GM19452 (cell line): ENCODE measurements around the gene USF1.

Experiments
- ATAC-seq: cut with Tn5 transposase; IDR thresholded peaks from one replicate; pipeline ENCODE4 v1.9.1; 2021; ENCODE audit not compliant: unreplicated experiment

Gene USF1

GRCh38 chr1:161045736-161046604, at the start of gene USF1:
USF1 (minus strand) TSS chr1:161045977; CDS start chr1:161043275, 2,702 bp downstream.
- ATAC-seq = peak; percentile 68

- no peak for ATAC-seq
These were observed 49.5 kb upstream of the USF1 start for GRCh38 chr1:161095230-161095629.

GRCh38 chr1:161094481-161094880, 48.7 kb upstream of the USF1 start:
- ATAC-seq = no peak

GRCh38 chr1:161092621-161093028, 46.8 kb upstream of the USF1 start:
- no peak for ATAC-seq

GRCh38 chr1:161091796-161092507, 46.2 kb upstream of the USF1 start:
- no peak for ATAC-seq

- no peak for ATAC-seq
These were observed 45.3 kb upstream of the USF1 start for GRCh38 chr1:161091093-161091492.

- no peak for ATAC-seq
These were observed 44.8 kb upstream of the USF1 start for GRCh38 chr1:161090617-161091016.

- no peak for ATAC-seq
These were observed 44.2 kb upstream of the USF1 start for GRCh38 chr1:161089938-161090337.

GRCh38 chr1:161089251-161089924, 43.6 kb upstream of the USF1 start, which contains the start of gene NECTIN4:
NECTIN4 (minus strand) TSS chr1:161089558; CDS start chr1:161089296, 262 bp downstream.
- ATAC-seq = no peak

GRCh38 chr1:161088587-161089110, 42.9 kb upstream of the USF1 start:
- ATAC-seq = no peak

GRCh38 chr1:161086457-161086856, 40.7 kb upstream of the USF1 start:
- ATAC-seq = no peak

GRCh38 chr1:161085165-161085564, 39.4 kb upstream of the USF1 start:
- no peak for ATAC-seq

- no peak for ATAC-seq
These were observed 38.8 kb upstream of the USF1 start for GRCh38 chr1:161084597-161084988.

- no peak for ATAC-seq
These were observed 38.2 kb upstream of the USF1 start for GRCh38 chr1:161083748-161084596.

GRCh38 chr1:161082996-161083747, 37.4 kb upstream of the USF1 start:
- no peak for ATAC-seq

- no peak for ATAC-seq
These were observed 36.7 kb upstream of the USF1 start for GRCh38 chr1:161082483-161082882.

- no peak for ATAC-seq
These were observed 35.7 kb upstream of the USF1 start for GRCh38 chr1:161081519-161081918.

GRCh38 chr1:161080441-161081405, 34.9 kb upstream of the USF1 start:
- ATAC-seq = no peak
